WI38 (cell line): Measurements from ENCODE around the gene MARK3.

Experiments used
- H3K4me3 ChIP-seq: 2 replicates; pipeline ENCODE4 v1.5.1; 2011; ENCODE audit warnings: low read depth, mild to moderate bottlenecking, control low read depth, low read length
- CTCF ChIP-seq: IDR thresholded peaks from 2 replicates; pipeline ENCODE4 v1.5.1; 2012; ENCODE audit warnings: low read depth, mild to moderate bottlenecking, control low read depth, low read length

Gene MARK3

DNA sequence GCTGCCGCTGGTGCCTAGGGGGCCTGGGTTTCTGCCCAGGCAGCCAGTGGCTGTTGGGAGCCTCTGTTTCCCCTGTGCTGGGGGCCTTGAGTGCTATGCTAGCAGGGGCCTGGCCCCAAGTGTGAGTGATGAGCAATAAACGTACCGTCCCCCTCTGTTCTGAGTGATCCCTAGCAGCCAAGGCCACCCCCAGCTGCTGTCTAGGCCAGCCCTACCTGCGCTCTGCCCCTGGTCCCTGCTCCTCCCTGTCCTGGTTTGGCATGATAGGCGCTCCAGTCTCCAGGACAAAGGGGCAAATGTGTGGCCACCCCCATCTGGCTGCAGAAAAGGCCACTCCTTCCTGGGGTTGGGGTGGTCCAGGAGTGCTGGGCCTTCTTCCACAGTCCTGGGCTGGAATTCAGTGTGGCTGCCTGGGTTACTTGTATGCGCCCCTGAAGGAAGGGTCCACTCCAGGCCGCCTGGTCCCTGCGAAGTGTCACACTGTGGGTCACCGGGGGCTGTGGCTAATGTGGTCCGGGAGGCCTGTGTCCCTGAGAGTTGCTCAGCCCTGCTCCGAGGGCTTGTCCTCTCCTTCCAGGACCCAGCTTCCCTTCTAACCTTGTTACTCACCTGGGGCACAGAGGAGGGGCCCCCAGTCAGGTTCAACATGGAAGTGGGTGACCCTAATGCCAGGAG, 150.8 kb downstream of the MARK3 start:
- H3K4me3 ChIP-seq: no peak overlapping the region
- TF ChIP-seq CTCF: no peak

DNA sequence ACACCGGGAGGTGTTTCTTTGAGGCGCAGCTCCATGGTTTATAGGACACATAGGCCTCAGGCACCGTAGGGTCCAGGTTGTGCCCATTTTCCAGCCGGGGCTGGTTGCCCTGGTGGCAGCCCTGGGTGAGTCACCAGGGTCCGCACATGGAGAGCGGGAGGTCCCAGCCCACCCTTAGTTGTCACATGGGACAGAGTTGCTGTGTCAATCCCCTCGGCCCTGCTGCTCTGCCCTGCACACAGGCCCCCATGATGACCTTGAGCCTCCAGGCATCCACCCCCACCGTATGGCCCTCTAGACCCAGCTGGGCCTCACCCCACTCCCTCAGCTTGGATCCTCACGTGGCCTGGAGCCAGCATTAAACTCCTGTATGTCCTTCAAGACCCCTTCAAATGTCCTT, 151.5 kb downstream of the MARK3 start:
- H3K4me3 ChIP-seq: no peak overlapping the region
- no peak for TF ChIP-seq CTCF

- H3K4me3 ChIP-seq: no peak overlapping the region
- TF ChIP-seq CTCF: no peak
These were observed 152.2 kb downstream of the MARK3 start for GRCh38 chr14:103537175-103537990.

- no peak for TF ChIP-seq CTCF
- no peak overlapping the region for H3K4me3 ChIP-seq
These were observed 153.3 kb downstream of the MARK3 start for GRCh38 chr14:103538291-103539055.

DNA sequence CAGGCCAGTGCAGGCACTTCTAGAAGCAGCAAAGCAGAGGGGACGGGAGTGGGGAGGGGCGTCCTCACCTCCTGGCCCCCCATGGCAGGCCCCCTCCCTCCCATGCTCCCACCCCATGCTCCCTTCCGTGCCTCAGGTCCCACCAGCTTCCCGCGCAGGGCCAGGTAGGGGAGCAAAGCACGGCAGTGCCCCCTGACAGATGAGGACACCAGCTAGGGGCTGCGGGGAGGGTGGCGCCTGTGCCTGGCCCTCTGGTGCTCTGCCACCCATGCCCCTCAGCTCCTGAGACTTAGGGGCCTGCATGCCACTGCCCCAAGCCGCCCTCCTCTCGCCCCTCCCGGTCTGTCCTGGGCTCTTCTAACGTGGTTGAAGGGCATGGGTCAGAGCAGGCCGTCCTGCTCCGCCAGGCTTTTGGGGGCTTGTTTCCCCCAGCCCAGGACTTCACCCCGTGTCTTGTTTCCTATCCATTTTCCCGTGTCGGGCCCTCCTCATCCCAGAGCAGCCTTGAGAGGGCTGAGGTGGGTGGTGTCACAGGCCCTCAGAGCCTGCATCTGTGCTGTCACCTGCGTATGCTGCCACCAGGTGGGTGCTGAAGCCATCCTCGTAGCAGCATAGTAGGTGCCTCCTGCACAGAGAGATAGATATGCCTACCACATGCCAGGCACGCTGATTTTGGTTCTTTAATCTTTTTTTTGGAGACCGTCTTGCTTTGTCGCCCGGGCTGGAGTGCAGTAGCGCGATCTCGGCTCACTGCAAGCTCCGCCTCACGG, 154.0 kb downstream of the MARK3 start:
- TF ChIP-seq CTCF: no peak

GRCh38 chr14:103540821-103541708, 155.8 kb downstream of the MARK3 start:
- no peak overlapping the region; the same call in 1 of the 2 replicates for H3K4me3 ChIP-seq
- TF ChIP-seq CTCF: no peak

More for the DNA sequence above, 154.0 kb downstream of the MARK3 start:
- H3K4me3 ChIP-seq: no peak overlapping the region
